HG02981 (cell line): ENCODE data around the gene PIAS1.
"Not testable (repeated sequence)": the region's sequence is repeated elsewhere in the genome, so short reads cannot be mapped to it uniquely, and the experiment has no call there.

Experiments used
- ATAC-seq: cut with Tn5 transposase; IDR thresholded peaks from one replicate; pipeline ENCODE4 v1.9.1; 2021; ENCODE audit warnings: mild to moderate bottlenecking, moderate library complexity; ENCODE audit not compliant: unreplicated experiment

Gene PIAS1

GRCh38 chr15:68034081-68034480, 20.0 kb upstream of the PIAS1 start:
- ATAC-seq = no peak

- no peak for ATAC-seq
Observed at GRCh38 chr15:68034719-68035293, 19.3 kb upstream of the PIAS1 start.

- ATAC-seq = no peak
Observed at GRCh38 chr15:68038246-68038645, 15.9 kb upstream of the PIAS1 start.

GRCh38 chr15:68040144-68040543, 14.0 kb upstream of the PIAS1 start:
- ATAC-seq = no peak

- ATAC-seq = no peak
Observed at GRCh38 chr15:68042156-68042854, 11.8 kb upstream of the PIAS1 start.

GRCh38 chr15:68042855-68043222, 11.3 kb upstream of the PIAS1 start:
- no peak for ATAC-seq

GRCh38 chr15:68045289-68046265, 8.5 kb upstream of the PIAS1 start:
- no peak for ATAC-seq

GRCh38 chr15:68047826-68048225, 6.3 kb upstream of the PIAS1 start:
- ATAC-seq = no peak

GRCh38 chr15:68051109-68051508, 3.0 kb upstream of the PIAS1 start:
- no peak for ATAC-seq

GRCh38 chr15:68051907-68052306, 2.2 kb upstream of the PIAS1 start:
- no peak for ATAC-seq

- no peak for ATAC-seq
Observed at GRCh38 chr15:68052431-68052830, 1.7 kb upstream of the PIAS1 start.

- no peak for ATAC-seq
Observed at GRCh38 chr15:68053001-68053400, 1.1 kb upstream of the PIAS1 start.

GRCh38 chr15:68054628-68055223, 611 bp downstream of the PIAS1 start:
- ATAC-seq = no peak

- ATAC-seq = peak; percentile 40
Observed at GRCh38 chr15:68055224-68055705, 1.1 kb downstream of the PIAS1 start.

- ATAC-seq = no peak
Observed at GRCh38 chr15:68056097-68056865, 2.2 kb downstream of the PIAS1 start.

GRCh38 chr15:68057034-68057433, 2.9 kb downstream of the PIAS1 start:
- no peak for ATAC-seq

- no peak for ATAC-seq
Observed at GRCh38 chr15:68057758-68058157, 3.6 kb downstream of the PIAS1 start.

- ATAC-seq = not testable (repeated sequence)
Observed at GRCh38 chr15:68058970-68059369, 4.9 kb downstream of the PIAS1 start.

- no peak for ATAC-seq
Observed at GRCh38 chr15:68059630-68060029, 5.5 kb downstream of the PIAS1 start.

- no peak for ATAC-seq
Observed at GRCh38 chr15:68061171-68061570, 7.1 kb downstream of the PIAS1 start.
